C4-2B (cell line): Measurements from ENCODE around the gene UBR1.

Source experiments
- CTCF ChIP-seq: fragments of 450-650 bp; conservative IDR thresholded peaks from 2 replicates; pipeline ENCODE4 v1.5.1; 2017; ENCODE audit warnings: mild to moderate bottlenecking
- ZFX ChIP-seq: fragments of 450-650 bp; IDR thresholded peaks from 2 replicates; pipeline ENCODE4 v1.6.1; 2017

GRCh38 chr15:42955518-42955917 is 150.3 kb downstream of the UBR1 start:
- TF ChIP-seq CTCF (no peak), ZFX (no peak)
